IMR-90 (cell line): Measurements from ENCODE around the gene LAMB3.

Source experiments
- MXI1 ChIP-seq: IDR thresholded peaks from 2 replicates; pipeline ENCODE4 v1.6.1; 2012; ENCODE audit warnings: low read depth, mild to moderate bottlenecking, low read length, moderate library complexity, borderline replicate concordance
- RAD21 ChIP-seq: IDR thresholded peaks from 2 replicates; pipeline ENCODE4 v1.6.1; 2012; ENCODE audit warnings: low read length, improper control_type of control experiment
- RCOR1 ChIP-seq: IDR thresholded peaks from 2 replicates; pipeline ENCODE4 v1.6.1; 2012; ENCODE audit warnings: mild to moderate bottlenecking, low read length, improper control_type of control experiment; ENCODE audit not compliant: insufficient replicate concordance
- RFX5 ChIP-seq: IDR thresholded peaks from 2 replicates; pipeline ENCODE4 v1.8.0; 2012; ENCODE audit warnings: low read depth, mild to moderate bottlenecking, low read length, moderate library complexity
- TF ChIP-seq, protein P1 (sequence below): conservative IDR thresholded peaks from 2 replicates; pipeline ENCODE4 v1.5.1; 2012; ENCODE audit warnings: mild to moderate bottlenecking, low read depth, low read length, improper control_type of control experiment

DNA sequence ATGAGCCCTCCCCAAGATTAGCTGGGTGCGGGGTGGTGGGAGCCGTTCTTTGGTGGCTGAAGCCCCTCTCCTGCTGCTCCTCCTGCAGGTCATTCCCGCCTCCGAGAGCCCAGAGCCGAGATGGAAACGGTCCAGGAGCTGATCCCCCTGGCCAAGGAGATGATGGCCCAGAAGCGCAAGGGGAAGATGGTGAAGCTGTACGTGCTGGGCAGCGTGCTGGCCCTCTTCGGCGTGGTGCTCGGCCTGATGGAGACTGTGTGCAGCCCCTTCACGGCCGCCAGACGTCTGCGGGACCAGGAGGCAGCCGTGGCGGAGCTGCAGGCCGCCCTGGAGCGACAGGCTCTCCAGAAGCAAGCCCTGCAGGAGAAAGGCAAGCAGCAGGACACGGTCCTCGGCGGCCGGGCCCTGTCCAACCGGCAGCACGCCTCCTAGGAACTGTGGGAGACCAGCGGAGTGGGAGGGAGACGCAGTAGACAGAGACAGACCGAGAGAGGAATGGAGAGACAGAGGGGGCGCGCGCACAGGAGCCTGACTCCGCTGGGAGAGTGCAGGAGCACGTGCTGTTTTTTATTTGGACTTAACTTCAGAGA, 23.4 kb upstream of the LAMB3 start:
- TF ChIP-seq RAD21 (no peak), RFX5 (no peak), MXI1 (no peak), RCOR1 (no peak)
- TF ChIP-seq, protein P1, sequence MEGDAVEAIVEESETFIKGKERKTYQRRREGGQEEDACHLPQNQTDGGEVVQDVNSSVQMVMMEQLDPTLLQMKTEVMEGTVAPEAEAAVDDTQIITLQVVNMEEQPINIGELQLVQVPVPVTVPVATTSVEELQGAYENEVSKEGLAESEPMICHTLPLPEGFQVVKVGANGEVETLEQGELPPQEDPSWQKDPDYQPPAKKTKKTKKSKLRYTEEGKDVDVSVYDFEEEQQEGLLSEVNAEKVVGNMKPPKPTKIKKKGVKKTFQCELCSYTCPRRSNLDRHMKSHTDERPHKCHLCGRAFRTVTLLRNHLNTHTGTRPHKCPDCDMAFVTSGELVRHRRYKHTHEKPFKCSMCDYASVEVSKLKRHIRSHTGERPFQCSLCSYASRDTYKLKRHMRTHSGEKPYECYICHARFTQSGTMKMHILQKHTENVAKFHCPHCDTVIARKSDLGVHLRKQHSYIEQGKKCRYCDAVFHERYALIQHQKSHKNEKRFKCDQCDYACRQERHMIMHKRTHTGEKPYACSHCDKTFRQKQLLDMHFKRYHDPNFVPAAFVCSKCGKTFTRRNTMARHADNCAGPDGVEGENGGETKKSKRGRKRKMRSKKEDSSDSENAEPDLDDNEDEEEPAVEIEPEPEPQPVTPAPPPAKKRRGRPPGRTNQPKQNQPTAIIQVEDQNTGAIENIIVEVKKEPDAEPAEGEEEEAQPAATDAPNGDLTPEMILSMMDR = no peak
